GM06990 (cell line): ENCODE results near the gene RAB28.

Source experiments
- DNase-seq: peaks from one replicate; pipeline ENCODE4 v3.0.0-alpha.2; 2011; ENCODE audit not compliant: insufficient read length; ENCODE audit errors: extremely low read depth
- H3K27me3 ChIP-seq: replicated peaks from 2 replicates; pipeline ENCODE4 v1.6.0; 2011; ENCODE audit warnings: low read length; ENCODE audit not compliant: control insufficient read depth, insufficient read depth
- H3K36me3 ChIP-seq: 2 replicates; pipeline ENCODE4 v1.5.1; 2011; ENCODE audit warnings: low read length; ENCODE audit not compliant: control insufficient read depth, insufficient read depth
- H3K4me3 ChIP-seq: replicated peaks from 2 replicates; pipeline ENCODE4 v1.5.1; 2011; ENCODE audit warnings: low read depth, mild to moderate bottlenecking, control low read depth, low read length
- TF ChIP-seq, protein P1 (sequence below): IDR thresholded peaks from 2 replicates; pipeline ENCODE4 v1.5.1; 2011; ENCODE audit warnings: low read length, control low read depth, mild to moderate bottlenecking, inconsistent platforms; ENCODE audit not compliant: insufficient read depth, poor library complexity, severe bottlenecking

The RAB28 gene

DNA sequence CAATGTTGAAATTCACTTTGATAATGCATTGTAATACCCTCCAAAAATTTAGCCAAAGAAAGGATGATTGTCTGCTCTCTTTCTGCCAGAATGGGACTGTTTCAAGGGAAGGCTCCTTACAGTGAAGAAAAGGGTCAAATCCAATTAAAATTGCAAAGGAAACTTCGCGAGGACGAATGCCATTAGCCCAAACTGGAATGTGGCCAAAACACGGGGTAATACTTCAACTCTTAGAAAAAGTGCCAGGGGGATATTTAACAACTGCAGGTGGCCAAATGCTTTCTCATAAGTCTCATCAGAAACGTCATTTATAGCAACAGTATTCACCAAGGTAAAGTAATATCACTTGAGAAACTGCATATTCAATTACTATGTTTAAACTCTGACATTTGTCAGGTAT is 31.1 kb upstream of the RAB28 start:
- Histone ChIP-seq H3K36me3 (no peaks in the 10 kb centered on the region), H3K27me3 (no peaks in the 10 kb centered on the region), H3K4me3 (no peak overlapping the region)
- TF ChIP-seq, protein P1, sequence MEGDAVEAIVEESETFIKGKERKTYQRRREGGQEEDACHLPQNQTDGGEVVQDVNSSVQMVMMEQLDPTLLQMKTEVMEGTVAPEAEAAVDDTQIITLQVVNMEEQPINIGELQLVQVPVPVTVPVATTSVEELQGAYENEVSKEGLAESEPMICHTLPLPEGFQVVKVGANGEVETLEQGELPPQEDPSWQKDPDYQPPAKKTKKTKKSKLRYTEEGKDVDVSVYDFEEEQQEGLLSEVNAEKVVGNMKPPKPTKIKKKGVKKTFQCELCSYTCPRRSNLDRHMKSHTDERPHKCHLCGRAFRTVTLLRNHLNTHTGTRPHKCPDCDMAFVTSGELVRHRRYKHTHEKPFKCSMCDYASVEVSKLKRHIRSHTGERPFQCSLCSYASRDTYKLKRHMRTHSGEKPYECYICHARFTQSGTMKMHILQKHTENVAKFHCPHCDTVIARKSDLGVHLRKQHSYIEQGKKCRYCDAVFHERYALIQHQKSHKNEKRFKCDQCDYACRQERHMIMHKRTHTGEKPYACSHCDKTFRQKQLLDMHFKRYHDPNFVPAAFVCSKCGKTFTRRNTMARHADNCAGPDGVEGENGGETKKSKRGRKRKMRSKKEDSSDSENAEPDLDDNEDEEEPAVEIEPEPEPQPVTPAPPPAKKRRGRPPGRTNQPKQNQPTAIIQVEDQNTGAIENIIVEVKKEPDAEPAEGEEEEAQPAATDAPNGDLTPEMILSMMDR, result no peak
- DNase-seq, result no peak

DNA sequence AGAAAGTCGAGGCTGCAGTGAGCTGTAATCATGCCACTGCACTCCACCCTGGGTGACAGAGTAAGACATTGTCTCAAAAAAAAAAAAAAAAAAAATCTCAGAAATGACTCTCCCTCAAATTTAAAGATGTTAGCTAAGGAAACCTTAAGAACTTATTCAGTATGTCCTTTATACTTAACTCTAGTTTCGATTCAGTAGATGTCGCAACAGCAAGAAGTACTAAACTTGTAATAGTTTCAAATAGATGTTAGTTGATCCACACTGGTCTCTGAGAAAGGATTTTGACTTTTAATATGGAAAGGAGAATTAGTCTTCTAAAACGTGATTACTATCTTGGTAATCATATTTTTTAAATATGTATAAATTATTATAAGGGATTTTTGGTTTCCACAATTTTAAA is 30.6 kb upstream of the RAB28 start:
- Histone ChIP-seq H3K4me3 (no peak overlapping the region), H3K36me3 (no peaks in the 10 kb centered on the region), H3K27me3 (no peaks in the 10 kb centered on the region)
- TF ChIP-seq, protein P1, result no peak
- no peak for DNase-seq

DNA sequence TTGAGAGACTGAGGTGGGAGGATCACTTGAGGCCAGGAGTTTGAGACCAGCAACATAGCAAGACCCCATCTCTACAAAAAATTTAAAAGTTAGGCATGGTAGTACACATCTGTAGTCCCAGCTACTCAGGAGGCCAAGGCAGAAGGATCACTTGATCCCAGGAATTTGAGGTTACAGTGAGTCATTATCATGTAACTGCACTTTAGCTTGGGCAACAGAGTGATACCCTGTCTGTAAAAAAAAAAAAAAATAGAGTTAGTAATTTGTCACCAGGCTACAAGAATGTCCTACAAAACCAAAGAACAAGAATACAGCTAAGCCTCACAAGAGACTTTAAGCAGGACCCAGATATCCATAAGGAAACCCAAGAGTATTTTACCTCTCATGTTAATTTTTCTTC is 27.0 kb upstream of the RAB28 start:
- Histone ChIP-seq H3K36me3 (no peaks in the 10 kb centered on the region), H3K4me3 (no peak overlapping the region), H3K27me3 (no peaks in the 10 kb centered on the region)
- TF ChIP-seq, protein P1, result no peak
- no peak for DNase-seq

DNA sequence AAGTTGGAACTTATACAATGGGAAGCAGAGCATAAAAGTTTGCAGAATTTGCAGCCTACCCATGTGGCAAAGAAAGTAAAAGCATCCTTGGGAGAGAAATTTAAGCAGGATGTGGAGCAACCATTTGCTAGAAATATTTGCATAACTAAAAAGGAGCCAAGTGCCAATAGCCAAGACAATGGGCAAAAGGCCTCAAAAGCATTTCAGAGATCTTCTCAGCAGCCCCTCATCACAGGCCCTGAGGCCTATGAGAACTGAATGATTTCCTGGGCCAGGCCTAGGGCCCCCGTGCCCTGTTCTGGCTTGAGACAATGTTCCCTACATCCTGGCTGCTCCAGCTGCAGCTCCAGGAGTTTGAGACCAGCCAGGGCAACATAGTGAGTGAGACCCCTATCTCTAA is 25.3 kb upstream of the RAB28 start:
- Histone ChIP-seq H3K27me3 (no peaks in the 10 kb centered on the region), H3K36me3 (no peaks in the 10 kb centered on the region), H3K4me3 (no peak overlapping the region)
- DNase-seq, result no peak
- TF ChIP-seq, protein P1, result no peak

- H3K4me3 ChIP-seq, result no peak overlapping the region
- no peaks in the 10 kb centered on the region for H3K36me3 ChIP-seq
- TF ChIP-seq, protein P1, result no peak
- DNase-seq, result no peak
- no peaks in the 10 kb centered on the region for H3K27me3 ChIP-seq
Observed at GRCh38 chr4:13504374-13504773, 20.2 kb upstream of the RAB28 start.

DNA sequence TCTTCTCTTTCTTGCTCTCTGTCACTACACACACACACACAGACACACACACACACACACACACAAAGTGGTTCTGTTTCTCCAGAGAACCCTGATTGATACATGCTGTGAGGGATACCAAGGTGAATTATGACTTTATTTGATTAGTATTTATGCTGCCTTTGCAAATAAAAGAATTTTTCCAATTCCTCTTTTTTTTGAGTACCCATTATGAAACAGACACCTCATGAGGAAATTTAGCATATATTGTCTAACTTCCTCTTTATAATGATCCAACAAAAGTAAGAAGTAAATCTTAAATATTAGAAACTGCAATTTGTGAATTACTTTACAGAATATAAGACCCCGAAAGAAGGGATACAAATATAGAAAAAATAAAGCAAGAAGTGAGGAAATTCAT is 14.3 kb upstream of the RAB28 start:
- DNase-seq, result no peak
- Histone ChIP-seq H3K36me3 (no peaks in the 10 kb centered on the region), H3K27me3 (no peaks in the 10 kb centered on the region), H3K4me3 (no peak overlapping the region)
- TF ChIP-seq, protein P1, result no peak
